Renal cortical epithelial cell (primary cell): Measurements from ENCODE around the gene PNPLA8. TPM values are rescaled to one million over a fixed set of nuclear protein-coding genes. Genes with fewer than 3 reads are reported as not detected.
"Not testable (repeated sequence)": the region's sequence is repeated elsewhere in the genome, so short reads cannot be mapped to it uniquely, and the experiment has no call there.

Experiments
- DNase-seq: peaks from one replicate; pipeline ENCODE4 v3.0.0-alpha.2; 2011; ENCODE audit warnings: low read depth
- total RNA-seq: library from RNA; depleted of rRNA; stranded (reverse); fragments of >200 nt; gene quantifications from 2 replicates; pipeline ENCODE4 v1.2.3, GENCODE V29; 2014

PNPLA8 gene
- total RNA-seq, 1 donor from 2014 or later: 60.2 TPM

DNA sequence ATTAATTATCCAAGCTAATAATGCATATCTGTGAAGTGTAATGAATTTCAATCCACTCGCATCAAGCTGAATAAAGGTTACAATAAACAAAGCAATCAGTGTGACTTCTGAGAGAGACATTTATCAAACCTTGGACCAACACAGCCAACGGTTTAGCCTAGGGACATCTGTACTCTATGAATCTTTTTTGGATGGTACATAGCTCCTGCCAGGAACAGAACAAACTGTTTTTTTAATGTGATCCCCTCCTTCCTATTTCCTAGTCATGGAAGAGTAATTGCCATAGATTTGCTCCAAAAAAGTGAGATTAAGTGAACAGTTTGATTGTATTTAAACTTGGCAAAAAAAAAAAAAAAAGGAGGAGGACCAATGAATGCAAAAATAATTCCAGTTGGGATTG lies 58.5 kb downstream of the PNPLA8 start:
- no peak for DNase-seq

DNA sequence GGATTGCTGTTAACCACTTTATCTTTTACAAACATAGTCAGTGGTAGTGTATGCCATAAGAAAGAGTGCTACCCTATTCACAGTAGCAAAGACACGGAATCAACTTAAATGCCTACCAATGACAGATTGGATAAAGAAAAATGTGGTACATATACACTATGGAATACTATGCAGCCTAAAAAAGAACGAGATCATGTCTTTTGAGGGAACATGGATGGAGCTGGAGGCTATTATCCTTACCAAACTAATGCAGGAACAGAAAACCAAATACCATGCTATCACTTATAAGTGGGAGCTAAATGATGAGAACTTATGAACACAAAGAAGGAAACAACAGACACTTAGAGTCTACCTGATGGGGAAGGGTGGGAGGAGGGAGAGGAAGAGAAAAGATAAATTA lies 59.6 kb downstream of the PNPLA8 start:
- DNase-seq: not testable (repeated sequence)

DNA sequence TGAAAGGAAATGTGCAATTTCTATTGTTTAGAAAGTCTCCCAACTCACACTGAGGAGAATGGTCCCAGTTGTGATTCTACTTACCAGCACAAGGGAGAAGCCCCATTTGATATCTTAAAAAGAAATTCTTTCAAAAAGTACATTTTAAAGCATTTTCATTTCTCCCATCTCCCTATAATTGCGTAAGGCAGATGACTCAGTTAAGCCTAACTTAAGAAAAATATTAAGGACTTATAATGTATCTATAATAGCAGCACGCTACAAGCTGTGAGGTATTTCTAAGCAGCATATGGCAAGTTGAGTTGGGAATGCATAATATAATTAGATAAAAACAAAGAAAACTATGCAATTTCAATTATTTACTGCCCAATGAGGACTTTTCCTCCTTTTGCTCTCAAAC lies 61.2 kb downstream of the PNPLA8 start:
- DNase-seq: no peak

DNA sequence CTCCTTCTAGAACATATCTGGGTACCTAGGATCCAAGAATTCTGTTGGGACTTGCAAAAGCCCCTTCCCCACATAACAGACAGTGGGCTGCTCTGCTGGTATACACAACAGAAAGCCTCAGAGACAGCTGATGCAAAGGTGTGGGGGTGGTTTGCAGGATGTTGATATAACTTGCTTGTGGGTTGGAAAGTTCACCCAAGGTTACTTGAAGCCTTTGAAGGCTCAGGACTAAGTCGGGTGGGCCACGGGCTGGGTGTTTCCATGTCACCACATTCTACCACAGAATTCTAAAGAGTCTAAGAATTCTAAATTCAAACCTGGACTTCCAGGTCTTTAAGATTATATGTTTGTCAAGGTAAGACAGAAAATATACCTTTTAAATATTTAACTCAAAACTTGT lies 62.3 kb downstream of the PNPLA8 start:
- no peak for DNase-seq

DNA sequence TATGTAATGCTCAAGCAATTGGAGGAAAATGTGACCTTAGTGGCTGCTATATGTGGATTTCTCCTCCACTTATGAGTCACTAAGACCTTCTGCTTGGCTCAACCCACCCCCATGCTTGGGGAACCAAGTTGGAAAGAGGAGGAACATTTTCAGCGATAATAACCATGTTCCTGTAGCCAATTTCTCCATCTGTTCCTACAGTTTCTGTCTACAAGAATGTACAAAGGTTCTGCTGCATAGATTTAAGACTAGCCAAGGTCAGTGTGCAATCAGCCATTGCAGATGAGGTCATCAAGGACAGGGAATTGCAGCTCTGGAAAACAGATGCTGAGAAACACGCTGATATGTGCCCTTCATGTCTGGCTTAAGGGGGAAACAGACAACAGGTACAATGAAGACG lies 64.1 kb downstream of the PNPLA8 start:
- peak; percentile 64 for DNase-seq

DNA sequence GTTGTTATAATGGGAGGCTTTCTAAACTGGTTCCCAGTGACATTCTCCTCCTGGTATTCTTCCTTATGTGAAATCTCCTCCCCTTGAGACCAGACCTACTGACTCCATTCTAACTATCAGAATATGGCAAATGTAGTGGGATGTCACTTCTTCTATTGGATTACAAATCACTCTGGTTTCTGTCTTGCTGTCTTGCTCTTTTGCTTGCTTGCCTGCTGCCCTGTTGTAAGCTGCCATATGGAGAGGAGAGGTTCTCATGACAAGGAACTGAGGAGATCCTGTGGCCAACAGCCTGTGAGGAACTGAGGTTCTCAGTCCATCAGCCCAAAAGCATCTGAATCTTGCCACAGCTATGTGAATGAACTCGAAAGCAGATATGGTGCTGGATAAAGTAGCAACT lies 65.0 kb downstream of the PNPLA8 start:
- DNase-seq: no peak

DNA sequence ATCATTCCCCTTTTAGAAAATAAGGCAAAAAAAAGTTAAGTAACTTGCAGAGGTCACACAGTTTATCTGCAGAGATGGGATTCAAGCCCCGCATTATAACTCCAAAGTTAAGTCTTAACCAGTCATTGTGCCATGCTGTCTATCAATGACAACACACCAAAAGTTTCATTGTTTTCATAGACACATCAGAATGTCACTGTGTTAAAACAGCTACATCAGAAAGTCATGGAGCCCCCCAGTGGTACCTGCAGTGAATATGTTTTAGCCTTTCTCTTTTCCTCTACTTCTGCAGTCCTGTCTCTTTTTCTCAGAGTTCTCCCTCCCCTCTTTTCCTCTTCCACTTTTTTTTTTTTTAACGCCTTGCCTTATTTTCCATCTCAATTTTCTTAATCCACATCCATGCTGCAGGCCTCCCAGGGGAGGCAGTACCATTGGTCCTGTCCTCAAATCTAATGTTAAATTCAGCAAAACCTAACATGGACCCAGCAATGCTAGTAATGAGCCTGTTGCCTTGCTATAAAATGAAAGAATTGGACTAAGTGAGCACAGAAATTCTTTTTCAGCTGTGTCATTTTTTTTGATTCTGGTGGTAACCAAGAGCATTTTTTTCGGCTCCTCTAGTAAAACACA lies 65.9 kb downstream of the PNPLA8 start:
- peak; percentile 59 for DNase-seq

DNA sequence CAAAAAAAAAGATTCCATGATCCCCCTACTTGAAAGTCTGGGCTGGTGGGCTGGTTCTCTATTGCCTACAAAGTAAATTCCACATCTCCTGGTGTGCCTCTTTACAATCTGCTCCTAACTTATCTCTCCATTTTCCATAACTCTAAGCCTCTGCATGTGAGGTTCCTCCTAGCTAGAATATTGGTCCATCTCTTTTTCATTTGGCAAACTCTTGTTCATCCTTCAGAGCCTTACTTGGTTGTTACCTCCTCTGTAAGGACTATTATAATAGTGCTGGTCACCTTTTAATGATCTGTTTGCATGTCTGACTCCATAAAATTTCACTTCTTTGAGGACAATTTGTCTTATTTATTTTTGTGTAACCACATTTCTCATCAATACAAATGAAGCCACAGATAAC lies 68.1 kb downstream of the PNPLA8 start:
- no peak for DNase-seq

DNA sequence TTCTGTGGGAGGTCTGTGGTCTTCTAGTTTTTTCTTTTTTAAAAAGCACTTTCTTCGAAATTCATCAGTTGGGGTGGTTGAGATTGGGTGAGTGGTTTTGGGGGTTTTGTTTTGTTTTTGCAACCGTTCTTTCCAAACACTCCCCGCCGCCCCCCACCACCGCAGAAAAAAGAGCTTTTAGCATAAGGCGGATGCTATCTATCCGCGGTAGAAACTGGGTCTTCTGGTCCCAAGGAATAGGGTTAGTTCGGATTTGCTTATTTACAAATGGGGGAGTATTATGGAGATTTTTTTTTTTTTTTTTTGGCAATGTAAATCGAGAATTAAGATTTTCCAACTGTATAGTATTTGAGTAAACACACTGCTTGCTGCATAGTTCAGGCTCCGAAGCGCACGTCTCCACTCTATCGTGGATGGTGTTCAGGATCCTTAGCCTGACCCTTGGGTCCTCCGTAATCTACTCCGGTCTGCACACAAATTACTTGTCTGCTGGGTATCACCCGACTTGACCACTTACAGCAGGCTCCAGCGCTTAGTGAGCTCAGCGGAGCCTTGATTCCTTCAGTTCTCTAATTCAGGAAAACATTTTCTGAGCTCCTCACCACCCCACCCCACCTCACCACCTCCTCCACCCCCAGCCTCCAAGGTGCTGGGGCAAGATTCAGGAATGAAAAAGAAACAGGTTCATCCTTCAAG lies 68.9 kb downstream of the PNPLA8 start:
- DNase-seq: no peak

DNA sequence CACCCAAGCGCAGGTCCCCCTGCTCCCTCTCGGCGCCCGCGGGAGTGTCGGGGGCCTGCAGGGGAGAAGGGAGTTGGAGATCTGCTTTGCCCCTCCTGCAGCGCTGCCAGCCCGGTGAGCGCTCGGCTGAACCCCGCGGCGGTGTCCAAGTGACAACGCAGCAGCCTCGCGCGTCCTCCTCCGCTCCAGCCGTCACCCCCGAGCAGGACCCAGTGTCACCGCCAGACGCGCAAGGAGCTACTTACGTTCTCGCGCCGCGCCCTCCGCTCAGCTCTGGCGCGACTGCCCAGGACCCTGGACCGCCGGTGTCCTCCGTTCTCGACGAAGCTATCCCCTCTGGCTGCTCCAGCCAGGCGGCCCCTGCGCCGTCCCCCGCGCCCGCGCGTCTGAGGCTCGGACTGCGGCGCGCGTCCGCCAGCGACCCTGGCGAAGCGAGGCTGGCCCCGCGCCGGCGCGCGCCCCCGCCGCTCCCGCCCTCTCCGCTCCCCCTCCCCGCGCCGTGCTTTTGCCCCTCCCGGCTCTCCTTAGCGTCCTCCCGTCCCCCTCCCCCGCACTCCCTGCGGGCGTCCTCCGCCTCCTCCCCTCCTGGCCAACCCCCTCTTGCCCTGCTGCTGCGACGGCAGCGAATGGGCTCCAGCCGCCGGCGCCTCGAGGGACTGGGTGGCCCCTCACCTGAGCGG lies 69.8 kb downstream of the PNPLA8 start, which contains the start of gene NRCAM:
NRCAM (minus strand) TSS at position 439 of the 680 bp plus-strand sequence. CDS start 216,372 bp downstream, outside the sequence.
- peak; percentile 56 for DNase-seq

DNA sequence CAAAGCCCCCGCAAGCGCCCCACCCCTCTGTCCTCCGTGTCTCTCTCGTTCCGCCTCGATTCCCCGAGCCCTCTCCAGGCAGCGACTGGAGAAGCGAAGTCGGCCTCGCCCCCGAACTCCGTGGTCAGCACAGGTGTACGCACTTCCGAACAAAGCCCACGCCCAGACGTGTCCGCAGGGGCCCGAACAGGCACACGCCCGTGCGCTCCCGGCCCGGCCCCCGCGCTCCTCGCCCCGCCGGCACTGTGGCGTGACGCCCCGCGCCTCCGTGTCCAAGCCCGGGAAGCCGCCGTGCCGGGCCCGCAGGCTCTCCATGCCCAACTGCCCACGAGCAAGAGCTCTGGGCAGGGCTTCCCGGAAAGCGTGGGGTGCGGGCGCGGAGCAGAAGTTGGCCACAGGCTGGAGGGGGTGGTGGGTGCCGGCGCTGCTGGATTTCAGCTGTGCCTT lies 70.4 kb downstream of the PNPLA8 start:
- DNase-seq: no peak

DNA sequence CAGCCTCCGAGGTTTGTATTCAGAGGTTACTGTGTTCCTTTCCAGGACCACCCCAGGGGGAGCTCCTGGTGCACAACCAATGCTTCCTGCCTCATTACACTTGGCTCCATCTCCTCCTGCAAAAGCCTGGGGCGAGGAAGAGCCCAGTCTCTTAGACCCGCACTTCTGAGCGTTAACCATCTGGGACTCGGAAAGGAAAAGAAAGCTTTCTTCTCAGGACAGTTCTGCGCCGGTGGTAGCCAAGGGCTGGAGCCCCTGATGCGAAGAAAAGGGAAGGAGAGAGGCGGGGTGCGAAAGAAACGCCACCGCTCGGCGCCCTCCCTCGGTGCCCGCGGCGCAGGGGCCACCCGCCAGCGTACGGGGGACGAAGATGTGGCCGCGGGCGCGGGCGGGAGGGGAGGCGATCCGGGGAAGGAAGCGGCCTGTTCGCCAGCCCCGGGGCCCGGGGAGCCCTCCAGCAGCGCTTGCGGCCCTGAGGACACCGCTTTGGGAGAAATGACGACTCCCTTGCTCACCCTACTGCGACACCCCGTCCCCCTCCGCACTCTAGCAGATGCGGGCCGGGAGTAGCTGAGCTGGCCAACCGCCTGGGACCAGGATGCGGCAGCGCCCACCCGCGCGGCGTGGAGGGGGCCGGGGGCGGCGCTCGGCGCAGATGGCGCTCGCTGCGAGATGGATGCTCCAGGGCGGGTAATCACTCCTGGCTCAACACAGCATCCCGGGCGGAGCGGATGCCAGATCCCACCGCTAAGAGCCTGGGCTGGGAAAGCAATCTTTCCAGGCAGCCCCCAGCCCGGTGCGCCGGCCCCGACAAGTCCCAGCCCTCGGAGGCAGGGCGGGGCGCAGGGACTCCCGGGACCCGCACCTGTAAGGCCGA lies 71.0 kb downstream of the PNPLA8 start:
- DNase-seq: no peak

DNA sequence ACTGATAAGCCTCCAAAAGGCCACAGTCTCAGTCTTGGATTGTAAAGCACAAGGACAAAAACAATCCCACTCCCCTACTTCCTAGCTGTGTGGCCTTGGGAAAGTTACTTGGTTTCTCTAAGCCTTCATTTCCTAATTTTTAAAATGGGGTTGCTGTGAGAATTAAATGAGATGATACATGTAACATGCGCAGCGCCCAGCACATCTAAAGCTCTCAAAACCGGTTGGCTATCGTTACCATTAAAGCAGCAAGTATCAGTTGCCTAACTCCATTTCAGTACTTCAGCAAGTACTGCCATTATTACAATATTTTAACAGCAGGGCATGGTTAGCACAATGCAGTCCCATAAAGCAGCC lies 71.6 kb downstream of the PNPLA8 start:
- DNase-seq: no peak

DNA sequence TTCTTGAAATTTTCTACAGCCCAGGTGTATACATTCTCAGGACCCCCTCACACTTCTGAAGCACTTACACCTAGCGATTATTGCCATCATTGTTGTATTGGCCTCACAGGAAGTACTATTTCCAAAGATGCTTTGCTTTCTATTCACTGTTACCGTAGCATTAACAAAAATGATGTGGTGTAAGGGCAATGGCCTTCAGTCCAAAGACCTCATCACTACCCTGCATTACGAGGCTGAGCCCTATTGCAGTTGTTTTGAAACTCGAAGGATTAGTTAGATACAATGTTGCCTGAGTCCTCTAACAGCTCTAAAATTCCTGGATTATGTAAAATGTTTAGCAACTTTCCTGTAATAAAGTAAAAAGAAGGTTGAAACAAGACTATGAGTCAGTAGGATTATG lies 72.6 kb downstream of the PNPLA8 start:
- no peak for DNase-seq

DNA sequence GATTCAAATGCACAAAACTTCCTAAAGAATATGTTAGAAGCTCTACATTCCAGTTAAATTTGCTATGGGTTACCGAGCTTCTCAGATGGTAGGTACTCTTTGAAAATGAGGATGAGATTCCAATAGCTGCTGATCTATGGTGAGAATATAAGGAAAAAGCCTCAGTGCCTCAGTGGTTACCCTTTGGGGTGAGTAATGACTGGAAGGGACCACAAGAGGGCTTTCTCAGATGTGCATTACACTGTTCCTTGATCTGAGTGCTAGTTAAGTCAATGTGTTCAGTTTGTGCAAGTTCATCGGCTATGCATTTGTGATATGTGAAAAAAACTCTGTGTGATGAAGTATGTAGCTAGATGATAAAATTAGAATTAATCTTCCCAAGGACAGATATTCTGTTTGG lies 73.2 kb downstream of the PNPLA8 start:
- DNase-seq: peak; percentile 47

DNA sequence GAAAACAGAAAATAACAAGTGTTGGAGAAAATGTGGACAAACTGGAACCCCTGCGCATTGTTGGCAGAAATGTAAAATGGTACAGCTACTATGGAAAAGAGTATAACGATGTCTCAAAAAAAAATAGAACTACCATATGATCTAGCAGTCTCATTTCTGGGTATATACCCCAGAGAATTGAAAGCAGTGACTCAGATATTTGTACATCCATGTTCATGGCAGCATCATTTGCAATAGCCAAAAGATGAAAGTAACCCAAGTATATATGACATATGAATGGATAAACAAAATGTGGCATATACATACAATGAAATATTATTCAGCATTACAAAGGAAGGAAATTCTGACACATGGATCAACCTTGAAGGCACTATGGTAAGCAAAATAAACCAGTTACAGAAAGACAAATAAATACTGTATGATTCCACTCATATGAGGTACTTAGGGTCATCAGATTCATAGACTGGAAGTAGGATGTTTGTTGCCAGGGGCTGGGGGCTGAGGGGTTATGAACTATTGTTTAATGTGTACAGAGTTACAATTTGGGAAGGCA lies 74.6 kb downstream of the PNPLA8 start:
- no peak for DNase-seq

DNA sequence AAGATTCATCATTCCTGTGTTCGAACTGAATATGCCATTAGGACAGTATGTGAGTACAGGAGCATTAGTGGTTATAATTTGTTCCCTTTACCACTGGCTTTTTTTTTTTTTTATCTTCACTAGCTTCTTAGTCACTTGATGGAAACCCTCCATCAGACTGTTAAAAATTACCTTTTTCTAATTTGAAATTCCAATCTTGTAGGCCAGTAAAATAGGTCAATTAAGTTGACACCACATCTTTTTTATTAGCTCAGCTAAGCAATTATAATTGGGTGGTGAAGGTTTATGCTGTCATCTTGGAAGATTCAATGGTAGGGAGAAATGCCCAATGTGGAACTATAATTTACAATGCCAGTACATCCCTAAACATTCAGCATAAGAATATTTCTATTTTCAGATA lies 75.8 kb downstream of the PNPLA8 start:
- DNase-seq: peak; percentile 82

DNA sequence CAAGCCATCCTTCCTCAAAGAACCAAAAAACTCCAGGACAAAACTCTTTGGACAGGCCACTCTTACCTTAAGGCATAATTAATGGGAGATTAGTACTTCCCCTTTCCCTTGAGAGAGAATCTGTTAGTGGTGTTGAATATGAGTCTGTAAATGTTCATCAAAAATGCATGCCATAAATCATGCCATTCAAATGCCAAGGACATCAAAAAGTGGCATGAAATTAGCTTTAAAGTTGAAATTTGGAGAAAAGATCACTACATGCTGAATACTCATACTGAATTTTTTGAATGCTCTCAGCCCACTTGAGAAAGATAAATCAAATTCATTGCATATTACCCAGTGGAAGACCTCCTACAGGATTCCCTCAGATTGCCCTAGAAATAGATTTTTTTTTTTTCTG lies 76.4 kb downstream of the PNPLA8 start:
- DNase-seq: no peak

DNA sequence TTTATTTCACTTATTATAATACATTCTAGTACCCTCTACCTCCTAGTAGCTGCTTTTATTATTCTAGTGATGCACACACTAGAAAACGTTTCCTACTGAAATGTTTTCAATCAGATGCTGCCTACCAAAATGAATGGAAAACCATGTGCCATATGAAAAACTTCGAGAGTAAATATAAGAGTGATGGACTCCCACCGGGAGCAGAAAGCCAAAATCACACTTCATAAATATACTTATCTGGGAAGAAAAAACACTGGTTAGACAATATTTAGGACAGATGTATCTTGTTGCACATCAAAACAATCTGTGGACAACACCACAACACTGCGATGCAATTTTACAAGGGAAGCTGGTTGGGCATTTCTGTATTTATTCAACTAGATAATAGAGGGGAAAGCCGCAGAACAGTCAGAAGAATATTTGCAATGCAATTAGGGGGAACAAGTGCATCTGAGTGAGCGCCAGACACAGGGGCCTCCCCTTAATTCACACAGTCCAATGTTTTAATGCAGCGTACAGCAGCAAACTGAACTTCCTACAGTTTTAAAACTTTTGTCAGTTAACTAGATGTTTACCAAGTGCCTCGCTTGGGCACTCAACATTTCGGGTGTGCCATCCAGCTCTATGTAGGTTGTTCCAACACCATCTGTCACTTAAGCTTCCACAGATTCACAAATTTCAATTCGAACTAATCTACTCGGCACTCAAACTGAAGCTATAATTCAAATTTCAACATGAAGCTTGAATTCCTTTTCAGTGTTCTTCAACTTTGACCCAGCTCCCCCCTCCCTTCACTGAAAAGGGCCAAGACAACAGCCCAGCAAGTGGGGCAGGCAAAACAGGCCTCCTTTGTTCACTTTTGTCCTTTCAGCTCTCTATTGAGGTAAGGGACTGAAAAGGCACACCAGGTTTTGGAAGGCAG lies 77.1 kb downstream of the PNPLA8 start:
- DNase-seq: no peak

DNA sequence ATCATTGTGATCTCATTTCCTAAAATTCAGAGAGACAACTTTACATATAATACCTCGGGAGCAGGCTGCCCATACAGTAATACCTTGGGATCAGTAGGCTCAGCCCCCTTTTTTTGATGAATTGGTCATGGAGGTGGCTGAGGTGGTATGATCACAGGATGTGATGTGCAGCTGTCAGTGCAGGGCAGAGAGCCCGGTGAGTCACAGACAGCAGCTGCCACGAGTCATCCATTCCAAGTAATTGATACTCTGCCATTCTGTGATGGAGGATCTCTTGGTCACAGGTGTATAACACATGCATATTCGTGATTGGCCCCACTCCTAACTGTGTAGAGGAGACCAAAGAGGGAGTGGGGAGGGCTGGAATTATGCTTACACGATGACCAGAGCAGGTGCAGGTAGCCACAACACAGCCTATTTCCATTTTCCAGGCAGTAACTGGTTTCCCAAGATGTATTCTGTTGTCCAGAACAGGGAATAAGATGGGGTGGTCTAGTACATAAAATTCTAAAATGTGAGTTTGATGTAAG lies 83.8 kb downstream of the PNPLA8 start:
- peak; percentile 59 for DNase-seq
